HEK293 (cell line): ENCODE results near the gene PDZD2.

Source experiments
- CTCF ChIA-PET: fragments of 350-600 bp; formaldehyde crosslinking; extraction: SDS; loops from one replicate; lab custom pipeline; 2021; ENCODE audit warnings: antibody characterized with exemption; lab: Yijun Ruan, JAX
- POLR2A ChIA-PET: fragments of 300-600 bp; formaldehyde crosslinking; extraction: SDS; loops from one replicate; lab custom pipeline; 2020; ENCODE audit warnings: antibody characterized with exemption, inconsistent platforms; lab: Yijun Ruan, JAX
- H3K27ac ChIP-seq: fragments of 200-500 bp; sonication (Bioruptor generic); 2 replicates; pipeline ENCODE4 v1.5.1; 2014; ENCODE audit warnings: low read depth, low read length, control low read depth, inconsistent platforms; ENCODE audit errors: extremely low read depth
- H3K36me3 ChIP-seq, 2 experiments: fragments of 200-500 bp in 1 of 2; sonication (Bioruptor generic) in 1 of 2; 1 replicate in 1 of 2; 2 replicates in 1 of 2; pipeline ENCODE4 v1.5.1; 2014 to 2017; ENCODE audit warnings: inconsistent platforms in 2 of 2, low read length in 2 of 2; ENCODE audit not compliant: control insufficient read depth in 2 of 2, insufficient read depth in 1 of 2
- H3K4me1 ChIP-seq: fragments of 200-500 bp; sonication (Bioruptor generic); 2 replicates; pipeline ENCODE4 v1.5.1; 2014; ENCODE audit warnings: mild to moderate bottlenecking, low read length, inconsistent platforms; ENCODE audit not compliant: control insufficient read depth, insufficient read depth
- H3K4me3 ChIP-seq: 2 replicates; pipeline ENCODE4 v1.5.1; 2011; ENCODE audit warnings: low read depth, mild to moderate bottlenecking, control low read depth, low read length, moderate library complexity
- H3K9me3 ChIP-seq: fragments of 200-500 bp; sonication (Bioruptor generic); 2 replicates; pipeline ENCODE4 v1.5.1; 2014; ENCODE audit warnings: low read depth, low read length, inconsistent platforms; ENCODE audit not compliant: control insufficient read depth, insufficient read depth
- FEZF1 ChIP-seq: fragments of 450-650 bp; formaldehyde crosslinking; IDR thresholded peaks from 2 replicates; pipeline ENCODE4 v1.5.1; 2016; ENCODE audit warnings: missing biosample characterization, missing genetic modification characterization
- GFI1B ChIP-seq: fragments of 450-650 bp; formaldehyde crosslinking; IDR thresholded peaks from 2 replicates; pipeline ENCODE4 v1.5.1; 2016; ENCODE audit warnings: missing biosample characterization, missing genetic modification characterization
- KLF7 ChIP-seq: fragments of 450-650 bp; formaldehyde crosslinking; IDR thresholded peaks from 2 replicates; pipeline ENCODE4 v1.5.1; 2016; ENCODE audit warnings: missing biosample characterization, missing genetic modification characterization, borderline replicate concordance
- KLF8 ChIP-seq: fragments of 450-650 bp; formaldehyde crosslinking; IDR thresholded peaks from 2 replicates; pipeline ENCODE4 v1.5.1; 2016; ENCODE audit warnings: missing biosample characterization, missing genetic modification characterization
- KLF9 ChIP-seq: fragments of 450-650 bp; formaldehyde crosslinking; IDR thresholded peaks from 2 replicates; pipeline ENCODE4 v1.5.1; 2016; ENCODE audit warnings: missing biosample characterization, missing genetic modification characterization, low read depth
- PATZ1 ChIP-seq: fragments of 450-650 bp; formaldehyde crosslinking; IDR thresholded peaks from 2 replicates; pipeline ENCODE4 v1.5.1; 2016; ENCODE audit warnings: missing biosample characterization, missing genetic modification characterization
- ZBTB17 ChIP-seq: fragments of 450-650 bp; formaldehyde crosslinking; IDR thresholded peaks from 2 replicates; pipeline ENCODE4 v1.5.1; 2016; ENCODE audit warnings: missing biosample characterization, missing genetic modification characterization
- ZBTB26 ChIP-seq: fragments of 450-650 bp; formaldehyde crosslinking; optimal IDR thresholded peaks from 2 replicates; pipeline ENCODE3; 2016; ENCODE audit warnings: missing biosample characterization, mild to moderate bottlenecking, missing genetic modification characterization
- ZBTB48 ChIP-seq: fragments of 450-650 bp; formaldehyde crosslinking; IDR thresholded peaks from 2 replicates; pipeline ENCODE4 v1.5.1; 2016; ENCODE audit warnings: missing biosample characterization, missing genetic modification characterization
- ZBTB49 ChIP-seq: fragments of 450-650 bp; formaldehyde crosslinking; IDR thresholded peaks from 2 replicates; pipeline ENCODE4 v1.5.1; 2016; ENCODE audit warnings: missing biosample characterization, missing genetic modification characterization, low read depth
- ZBTB8A ChIP-seq: fragments of 450-650 bp; formaldehyde crosslinking; IDR thresholded peaks from 2 replicates; pipeline ENCODE4 v1.5.1; 2016; ENCODE audit warnings: missing biosample characterization, missing genetic modification characterization
- ZNF112 ChIP-seq: fragments of 450-650 bp; formaldehyde crosslinking; IDR thresholded peaks from 2 replicates; pipeline ENCODE4 v1.5.0; 2017; ENCODE audit warnings: missing biosample characterization, missing genetic modification characterization
- ZNF362 ChIP-seq: fragments of 450-650 bp; formaldehyde crosslinking; IDR thresholded peaks from 2 replicates; pipeline ENCODE4 v1.5.1; 2016; ENCODE audit warnings: missing biosample characterization, missing genetic modification characterization
- ZNF473 ChIP-seq: fragments of 450-650 bp; formaldehyde crosslinking; IDR thresholded peaks from 2 replicates; pipeline ENCODE4 v1.5.1; 2017; ENCODE audit warnings: missing biosample characterization, missing genetic modification characterization
- ZNF596 ChIP-seq: fragments of 450-650 bp; IDR thresholded peaks from 2 replicates; pipeline ENCODE4 v1.5.0; 2018; ENCODE audit warnings: missing biosample characterization, mild to moderate bottlenecking, missing genetic modification characterization, moderate library complexity
- ZNF624 ChIP-seq: fragments of 450-650 bp; formaldehyde crosslinking; IDR thresholded peaks from 2 replicates; pipeline ENCODE4 v1.5.1; 2017; ENCODE audit warnings: missing biosample characterization, missing genetic modification characterization
- ZNF654 ChIP-seq: fragments of 450-650 bp; formaldehyde crosslinking; IDR thresholded peaks from 2 replicates; pipeline ENCODE4 v1.5.1; 2016; ENCODE audit warnings: low read depth, missing biosample characterization, missing genetic modification characterization
- ZNF830 ChIP-seq: fragments of 450-650 bp; IDR thresholded peaks from 2 replicates; pipeline ENCODE4 v1.5.0; 2018; ENCODE audit warnings: missing biosample characterization, missing genetic modification characterization, low read depth, mild to moderate bottlenecking, moderate library complexity
- ZSCAN16 ChIP-seq: fragments of 450-650 bp; formaldehyde crosslinking; IDR thresholded peaks from 2 replicates; pipeline ENCODE4 v1.5.1; 2016; ENCODE audit warnings: missing biosample characterization, missing genetic modification characterization
- TF ChIP-seq, protein P1 (sequence below): fragments of 450-650 bp; formaldehyde crosslinking; IDR thresholded peaks from 2 replicates; pipeline ENCODE4 v1.5.1; 2016; ENCODE audit warnings: missing biosample characterization, missing genetic modification characterization

Gene PDZD2

DNA sequence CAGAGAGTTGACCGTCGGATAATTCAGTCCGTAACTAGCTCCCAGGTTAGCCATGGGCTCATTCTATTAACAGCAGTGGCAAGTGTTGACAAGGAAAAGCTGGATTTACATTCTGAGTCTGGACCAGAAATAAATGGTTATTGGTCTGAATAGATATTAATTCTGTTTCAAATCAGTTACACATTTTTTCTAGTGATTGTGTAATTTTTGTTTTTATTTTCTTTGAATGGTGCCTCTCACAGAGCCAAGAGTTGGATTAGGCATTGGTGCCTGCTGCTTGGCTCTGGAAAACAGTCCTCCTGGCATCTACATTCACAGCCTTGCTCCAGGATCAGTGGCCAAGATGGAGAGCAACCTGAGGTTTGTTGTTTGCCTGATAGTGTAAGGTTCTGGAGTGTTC is 420.1 kb downstream of the PDZD2 start (continued):
- TF ChIP-seq ZNF654 (tag by site-specific recombination): no peak
- TF ChIP-seq ZNF830 (tag by site-specific recombination): no peak
- no peak for TF ChIP-seq KLF9 (tag by site-specific recombination)

DNA sequence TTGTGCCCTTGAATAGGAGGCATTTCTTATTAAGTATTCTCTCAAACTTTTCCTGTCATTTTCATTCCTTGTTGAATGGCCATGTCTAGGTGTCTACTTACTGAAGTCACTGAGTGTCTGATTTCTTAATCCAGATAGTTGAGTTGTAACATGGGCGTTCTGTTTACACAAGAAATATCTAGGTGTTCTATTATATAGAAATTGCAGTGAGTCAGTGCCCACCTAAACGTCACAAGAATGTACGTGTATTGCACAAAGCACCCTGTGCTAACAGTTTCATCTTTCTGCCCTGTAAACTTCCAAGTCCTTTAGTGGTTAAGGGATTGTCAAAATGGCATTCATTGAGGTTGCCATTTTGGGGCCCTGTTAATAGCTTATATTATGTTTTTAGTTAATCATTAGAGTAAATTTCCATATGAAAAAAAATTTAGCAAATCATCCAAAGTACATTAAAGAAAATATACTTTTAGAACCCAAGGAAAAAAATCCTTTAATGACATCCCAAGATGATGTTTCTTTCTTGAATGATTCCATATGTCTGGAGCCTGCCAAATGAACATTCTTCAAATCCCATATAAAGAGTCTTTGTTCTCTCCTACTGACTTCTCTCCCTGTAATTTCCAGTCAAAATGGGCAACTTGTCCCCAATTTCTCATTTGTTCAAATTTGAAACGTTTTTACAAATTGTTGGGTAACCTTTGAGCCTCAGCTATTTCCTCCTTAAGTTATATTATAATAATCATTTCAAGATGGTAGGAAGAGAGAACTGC is 421.0 kb downstream of the PDZD2 start:
- CTCF ChIA-PET: interaction anchor here (0.6 to 1.4 kb wide), 5 partner anchors 17 to 810 kb away, joined by 3 to 5 read pairs (median 3); no protein-coding TSS in a partner anchor
- Histone ChIP-seq H3K9me3 (no peaks in the 10 kb centered on the region), H3K4me3 (no peak overlapping the region), H3K27ac (no peak overlapping the region), H3K36me3 (0 out of 3 replicates have a peak, but pooled peaks cover 0 to 3% of the 10 kb centered on the region in 2 experiments), H3K4me1 (no peaks in the 10 kb centered on the region)
- TF ChIP-seq ZNF112 (tag by site-specific recombination) (no peak), ZNF362 (no peak), ZNF596 (tag by site-specific recombination) (no peak), KLF8 (tag by site-specific recombination) (no peak), GFI1B (no peak)
- POLR2A ChIA-PET: no interaction called here

DNA sequence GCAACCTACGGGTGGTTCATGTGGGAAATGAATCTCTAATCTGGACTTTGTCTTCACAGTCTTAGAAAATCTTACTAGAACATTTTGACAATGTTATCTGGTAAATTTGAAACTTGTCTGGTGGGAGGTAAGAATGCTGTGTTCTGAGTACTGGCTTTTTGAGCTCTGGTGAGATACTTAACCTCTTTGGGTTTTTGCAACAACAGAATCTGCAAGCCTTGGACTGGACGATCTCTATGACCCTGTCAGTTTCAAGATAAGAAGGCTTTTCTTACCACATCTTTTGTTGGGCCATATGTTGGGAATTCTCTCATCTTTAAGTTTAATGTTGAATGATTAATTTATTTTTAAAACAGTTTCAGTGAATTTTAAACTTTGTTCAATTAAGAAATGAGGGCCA is 422.3 kb downstream of the PDZD2 start:
- Histone ChIP-seq H3K4me1 (no peaks in the 10 kb centered on the region), H3K9me3 (no peaks in the 10 kb centered on the region), H3K27ac (no peak overlapping the region), H3K4me3 (no peak overlapping the region), H3K36me3 (0 out of 3 replicates have a peak, but pooled peaks cover 0 to 3% of the 10 kb centered on the region in 2 experiments)
- ChIA-PET POLR2A (interaction anchor here (0.6 kb wide), 1 partner anchor 606 kb away, joined by 5 read pairs; no protein-coding TSS in a partner anchor), CTCF (interaction anchor here (1.0 to 1.4 kb wide), 2 partner anchors 16 to 212 kb away, joined by 3 to 5 read pairs; no protein-coding TSS in a partner anchor)
- no peak for TF ChIP-seq PATZ1
- no peak for TF ChIP-seq ZBTB17 (tag by site-specific recombination)
- no peak for TF ChIP-seq ZNF624
- TF ChIP-seq FEZF1 (tag by site-specific recombination): no peak
- no peak for TF ChIP-seq ZBTB8A (tag by site-specific recombination)

GRCh38 chr5:32066448-32066847 is 427.5 kb downstream of the PDZD2 start:
- Histone ChIP-seq H3K4me3 (no peak overlapping the region), H3K4me1 (no peaks in the 10 kb centered on the region), H3K36me3 (0 out of 3 replicates have a peak, but pooled peaks cover 0 to 3% of the 10 kb centered on the region in 2 experiments), H3K27ac (no peak overlapping the region), H3K9me3 (no peaks in the 10 kb centered on the region)
- POLR2A ChIA-PET: no interaction called here
- CTCF ChIA-PET: interaction anchor here (1.7 kb wide), 1 partner anchor 9 kb away, joined by 6 read pairs; no protein-coding TSS in a partner anchor
- TF ChIP-seq ZBTB26 (no peak), ZBTB48 (no peak), KLF7 (tag by site-specific recombination) (no peak), ZBTB49 (no peak), ZNF473 (tag by site-specific recombination) (no peak), ZSCAN16 (tag by site-specific recombination) (no peak)
- TF ChIP-seq, protein P1, sequence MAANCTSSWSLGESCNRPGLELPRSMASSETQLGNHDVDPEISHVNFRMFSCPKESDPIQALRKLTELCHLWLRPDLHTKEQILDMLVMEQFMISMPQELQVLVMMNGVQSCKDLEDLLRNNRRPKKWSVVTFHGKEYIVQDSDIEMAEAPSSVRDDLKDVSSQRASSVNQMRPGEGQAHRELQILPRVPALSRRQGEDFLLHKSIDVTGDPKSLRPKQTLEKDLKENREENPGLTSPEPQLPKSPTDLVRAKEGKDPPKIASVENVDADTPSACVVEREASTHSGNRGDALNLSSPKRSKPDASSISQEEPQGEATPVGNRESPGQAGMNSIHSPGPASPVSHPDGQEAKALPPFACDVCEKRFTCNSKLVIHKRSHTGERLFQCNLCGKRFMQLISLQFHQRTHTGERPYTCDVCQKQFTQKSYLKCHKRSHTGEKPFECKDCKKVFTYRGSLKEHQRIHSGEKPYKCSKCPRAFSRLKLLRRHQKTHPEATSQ (tag by site-specific recombination): no peak
